ENCODE results near the gene UGT1A8.

The UGT1A8 gene

GRCh38 chr2:233768076-233768475 lies 150.6 kb downstream of the UGT1A8 start:
- no peak for DNase-seq (ENCODE audit: low read depth)

GRCh38 chr2:233769260-233769659 lies 151.8 kb downstream of the UGT1A8 start:
- no peak for DNase-seq (ENCODE audit: low read depth)

GRCh38 chr2:233772153-233772552 lies 154.7 kb downstream of the UGT1A8 start:
- no peak for DNase-seq (ENCODE audit: low read depth)

- no peak for DNase-seq (ENCODE audit: low read depth)
Measured at GRCh38 chr2:233772583-233772982, 155.2 kb downstream of the UGT1A8 start.

GRCh38 chr2:233773854-233774253 lies 156.4 kb downstream of the UGT1A8 start:
- no peak for DNase-seq (ENCODE audit: low read depth)

GRCh38 chr2:233775414-233775813 lies 158.0 kb downstream of the UGT1A8 start:
- DNase-seq (ENCODE audit: low read depth): no peak

GRCh38 chr2:233778030-233778429 lies 160.6 kb downstream of the UGT1A8 start, which contains the start of gene MROH2A:
Gene MROH2A, plus strand, starts transcription at chr2:233778330. Its CDS starts 1,029 bp downstream, at chr2:233779359.
- DNase-seq (ENCODE audit: low read depth): no peak

- no peak for DNase-seq (ENCODE audit: low read depth)
Measured at GRCh38 chr2:233779722-233780121, 162.3 kb downstream of the UGT1A8 start.

- no peak for DNase-seq (ENCODE audit: low read depth)
Measured at GRCh38 chr2:233780771-233781170, 163.3 kb downstream of the UGT1A8 start.

- no peak for DNase-seq (ENCODE audit: low read depth)
Measured at GRCh38 chr2:233789554-233789953, 172.1 kb downstream of the UGT1A8 start.

- no peak for DNase-seq (ENCODE audit: low read depth)
Measured at GRCh38 chr2:233791151-233791882, 173.9 kb downstream of the UGT1A8 start.

GRCh38 chr2:233791883-233792329 lies 174.5 kb downstream of the UGT1A8 start:
- no peak for DNase-seq (ENCODE audit: low read depth)

GRCh38 chr2:233792720-233793119 lies 175.3 kb downstream of the UGT1A8 start:
- DNase-seq (ENCODE audit: low read depth): no peak

- DNase-seq (ENCODE audit: low read depth): no peak
Measured at GRCh38 chr2:233793465-233794127, 176.2 kb downstream of the UGT1A8 start.

GRCh38 chr2:233794128-233794658 lies 176.8 kb downstream of the UGT1A8 start:
- no peak for DNase-seq (ENCODE audit: low read depth)

- DNase-seq (ENCODE audit: low read depth): no peak
Measured at GRCh38 chr2:233795735-233796171, 178.3 kb downstream of the UGT1A8 start.

GRCh38 chr2:233796254-233796653 lies 178.8 kb downstream of the UGT1A8 start:
- no peak for DNase-seq (ENCODE audit: low read depth)

- no peak for DNase-seq (ENCODE audit: low read depth)
Measured at GRCh38 chr2:233798335-233799086, 181.1 kb downstream of the UGT1A8 start.

- DNase-seq (ENCODE audit: low read depth): no peak
Measured at GRCh38 chr2:233799087-233799665, 181.7 kb downstream of the UGT1A8 start.

- no peak for DNase-seq (ENCODE audit: low read depth)
Measured at GRCh38 chr2:233799716-233800115, 182.3 kb downstream of the UGT1A8 start.

GRCh38 chr2:233800208-233800607 lies 182.8 kb downstream of the UGT1A8 start:
- DNase-seq (ENCODE audit: low read depth): no peak
